ENCODE results near the gene ITGB4. TPM values are rescaled to one million over a fixed set of nuclear protein-coding genes. Genes with fewer than 3 reads are reported as not detected.

The ITGB4 gene
- total RNA-seq, 1 experiment from 2014 or later = 5.3 TPM

- Mint-ChIP-seq H3K4me1 (peaks cover 5 to 14% of the 10 kb centered on the region in 2 experiments), H3K36me3 (ENCODE audit: insufficient read depth in 1 of 3, low read depth in 3 of 3) (peaks cover 0 to 22% (median 15%) of the 10 kb centered on the region in 3 experiments; a peak in 5 of 7 replicates), H3K27me3 (ENCODE audit: low read depth) (no peaks in the 10 kb centered on the region), H3K27ac (peak overlapping the region in 1 of 3 experiments; percentile 54; a peak in 1 of 7 replicates), H3K4me3 (no peak overlapping the region), H3K9me3 (no peaks in the 10 kb centered on the region)
- no peak overlapping the region for H3K4me2 ChIP-seq (ENCODE audit: insufficient read depth, insufficient read length, low read length)
- H4K5ac ChIP-seq (ENCODE audit: insufficient read length, low read depth, low read length) = no peak overlapping the region
- no peak overlapping the region for H3K18ac ChIP-seq (ENCODE audit: insufficient read length, low read depth, low read length)
- H2BK15ac ChIP-seq (ENCODE audit: low read depth, low read length) = no peak overlapping the region
- H4K8ac ChIP-seq (replicated peaks; ENCODE audit: insufficient read length, low read depth, low read length) = no peak overlapping the region
- TF ChIP-seq, protein P1, sequence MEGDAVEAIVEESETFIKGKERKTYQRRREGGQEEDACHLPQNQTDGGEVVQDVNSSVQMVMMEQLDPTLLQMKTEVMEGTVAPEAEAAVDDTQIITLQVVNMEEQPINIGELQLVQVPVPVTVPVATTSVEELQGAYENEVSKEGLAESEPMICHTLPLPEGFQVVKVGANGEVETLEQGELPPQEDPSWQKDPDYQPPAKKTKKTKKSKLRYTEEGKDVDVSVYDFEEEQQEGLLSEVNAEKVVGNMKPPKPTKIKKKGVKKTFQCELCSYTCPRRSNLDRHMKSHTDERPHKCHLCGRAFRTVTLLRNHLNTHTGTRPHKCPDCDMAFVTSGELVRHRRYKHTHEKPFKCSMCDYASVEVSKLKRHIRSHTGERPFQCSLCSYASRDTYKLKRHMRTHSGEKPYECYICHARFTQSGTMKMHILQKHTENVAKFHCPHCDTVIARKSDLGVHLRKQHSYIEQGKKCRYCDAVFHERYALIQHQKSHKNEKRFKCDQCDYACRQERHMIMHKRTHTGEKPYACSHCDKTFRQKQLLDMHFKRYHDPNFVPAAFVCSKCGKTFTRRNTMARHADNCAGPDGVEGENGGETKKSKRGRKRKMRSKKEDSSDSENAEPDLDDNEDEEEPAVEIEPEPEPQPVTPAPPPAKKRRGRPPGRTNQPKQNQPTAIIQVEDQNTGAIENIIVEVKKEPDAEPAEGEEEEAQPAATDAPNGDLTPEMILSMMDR (conservative IDR thresholded peaks at IDR 0.05) = no peak
- H2BK20ac ChIP-seq (ENCODE audit: low read depth, low read length, poor library complexity, severe bottlenecking) = no peak overlapping the region
- no peak overlapping the region for H3K14ac ChIP-seq (ENCODE audit: insufficient read depth, low read length)
- H3K23ac ChIP-seq (ENCODE audit: insufficient read length, low read depth, low read length) = no peak overlapping the region
- no peak overlapping the region for H2BK12ac ChIP-seq (ENCODE audit: insufficient read length, low read depth, low read length)
- H3K27ac ChIP-seq (ENCODE audit: insufficient read length, low read depth, low read length) = no peak overlapping the region
- no peak overlapping the region for H3T11ph ChIP-seq (ENCODE audit: low read length)
- no peaks in the 10 kb centered on the region for H3K27me3 ChIP-seq (ENCODE audit: insufficient read depth, low read length)
- no peak overlapping the region for H3K56ac ChIP-seq (ENCODE audit: insufficient read length, low read depth, low read length)
- no peak overlapping the region for H4K91ac ChIP-seq (ENCODE audit: insufficient read length, low read depth, low read length)
- H3K4me1 ChIP-seq (ENCODE audit: insufficient read depth, low read length) = no peaks in the 10 kb centered on the region
- no peak overlapping the region for H3K9ac ChIP-seq (ENCODE audit: extremely low read depth, insufficient read length, low read length)
- peaks cover 1% of the 10 kb centered on the region; the same call in 1 of the 2 replicates for H3K79me2 ChIP-seq (ENCODE audit: insufficient read depth, low read length)
- no CpG with 5 or more reads among the region's 5 CpGs for WGBS (ENCODE audit: extremely low coverage, insufficient read length, low lambda C conversion rate)
- no peak overlapping the region for H2AFZ ChIP-seq (ENCODE audit: low read length)
- H2BK5ac ChIP-seq (ENCODE audit: insufficient read length, low read length) = no peak overlapping the region
- H2AK5ac ChIP-seq (ENCODE audit: insufficient read length, low read length) = no peak overlapping the region
- no peak overlapping the region for H3K4ac ChIP-seq (ENCODE audit: low read depth, low read length)
- H2BK120ac ChIP-seq (ENCODE audit: low read depth, low read length, poor library complexity, severe bottlenecking) = no peak overlapping the region
- H3K9me3 ChIP-seq (ENCODE audit: control insufficient read depth, low read depth, low read length) = no peaks in the 10 kb centered on the region
- no peaks in the 10 kb centered on the region for H4K20me1 ChIP-seq (ENCODE audit: control insufficient read depth, insufficient read depth, insufficient read length)
- DNase-seq = no peak
- H3K23me2 ChIP-seq (ENCODE audit: insufficient read length, low read depth, low read length, poor library complexity, severe bottlenecking) = no peaks in the 10 kb centered on the region
- H3K79me1 ChIP-seq (ENCODE audit: insufficient read depth, low read depth, low read length, poor library complexity, severe bottlenecking) = peaks cover 2% of the 10 kb centered on the region
Observed at GRCh38 chr17:75684249-75684648, 37.0 kb upstream of the ITGB4 start.
